Heart left ventricle (tissue), 13 donors: ENCODE measurements around the gene PKLR.
A peak's percentile ranks its signal among the peaks of the same experiment; 100 is the strongest.

Source experiments
- CTCF ChIP-seq, 12 donors: fragments of 200-600 bp; sonication (generic) in 4 of 12; IDR thresholded peaks; one replicate each; pipeline versions ENCODE4 v1.5.0 to v1.8.0; 2018 to 2022; ENCODE audit warnings: antibody characterized with exemption in 12 of 12, mild to moderate bottlenecking in 5 of 12
- POLR2A ChIP-seq, 2 donors: fragments of 450-650 bp; IDR thresholded peaks; one replicate each; pipeline ENCODE4 v1.6.1; 2017; ENCODE audit warnings: antibody characterized with exemption in 2 of 2, mild to moderate bottlenecking in 2 of 2, moderate library complexity in 2 of 2
- donor health status: ischemic (EF 13 %, LVEDD 7.1; RV severe dilation, severe dysfunction).
- donor health status: DM: no; HTN: yes; CAD: no.
- donor health status: DM: no; HTN: no; CAD: no.
- donor health status: ischemic (EF 25% LVEDD 6.9; RV normal size, moderate dysfunction).
- donor health status: ischemic (EF 25% LVEDD 5.7; RV mildly dilated, moderate dysfunction).
- donor health status: ischemic (EF 35%, LVEDD 5.7; RV mildly dilated, moderate dysfunction).
- donor health status: nonischemic (EF 11% LVEDD 7.7; RV severe dilation, severe dysfunction).
- donor health status: DM: yes; HTN: yes; CAD: no.
- donor health status: PGD.
- donor health status: ischemic (EF 29% LVEDD 5.4; RV normal size, mild dysfunction).
- donor health status: nonischemic (EF 23%, LVEDD 6.1; RV moderate dilation, normal function).

GRCh38 chr1:155324037-155324716 lies 22.9 kb upstream of the PKLR start:
- TF ChIP-seq POLR2A (IDR thresholded peaks at IDR 0.05) (peak in 1 of 2 donors; percentile 90), CTCF (IDR thresholded peaks at IDR 0.05) (no peak)
